Skeletal muscle cell (primary cell): ENCODE measurements around the gene SYTL3.
"Not testable (repeated sequence)": the region's sequence is repeated elsewhere in the genome, so short reads cannot be mapped to it uniquely, and the experiment has no call there.

Experiments
- DNase-seq: peaks from one replicate; pipeline ENCODE4 v3.0.0-alpha.2; 2010; ENCODE audit warnings: low read depth
- H3K4me3 ChIP-seq: 2 replicates; pipeline ENCODE4 v1.5.1; 2011; ENCODE audit warnings: low read depth, mild to moderate bottlenecking, control low read depth, low read length, moderate library complexity

SYTL3 gene

DNA sequence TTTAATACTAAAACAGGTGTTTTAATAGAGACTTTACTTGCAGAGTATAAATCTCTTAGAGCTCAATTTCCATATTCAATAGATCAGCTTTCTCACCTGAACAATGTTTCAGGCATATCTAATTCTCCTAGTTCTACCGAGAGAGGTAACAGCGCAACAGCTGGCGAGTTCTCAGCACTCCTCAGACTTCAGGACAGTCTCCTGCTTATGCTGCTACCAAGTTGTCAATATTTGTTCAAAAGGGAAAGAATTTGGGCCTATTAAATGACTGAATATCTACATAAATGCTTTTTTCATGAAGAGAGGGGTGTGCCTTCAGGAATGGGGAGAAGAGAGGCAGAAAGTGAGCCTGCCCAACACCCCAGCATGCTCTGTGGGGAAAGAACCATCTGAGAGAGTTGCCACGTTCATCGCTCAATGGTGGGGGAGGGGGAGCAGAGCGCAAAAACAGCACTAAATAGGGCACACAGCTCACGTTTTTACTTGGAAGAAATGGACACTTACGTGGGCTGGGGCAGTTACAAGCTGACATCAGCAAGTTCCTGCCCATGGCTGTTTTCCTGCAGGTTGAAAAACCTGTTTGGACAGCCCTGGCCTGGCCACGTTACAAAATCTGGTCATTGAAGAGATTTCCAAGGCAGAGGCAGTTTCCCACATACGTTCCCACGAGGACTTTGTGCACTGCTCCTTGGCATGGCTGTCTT, 131.3 kb downstream of the SYTL3 start:
- DNase-seq, result no peak
- no peak overlapping the region for H3K4me3 ChIP-seq

DNA sequence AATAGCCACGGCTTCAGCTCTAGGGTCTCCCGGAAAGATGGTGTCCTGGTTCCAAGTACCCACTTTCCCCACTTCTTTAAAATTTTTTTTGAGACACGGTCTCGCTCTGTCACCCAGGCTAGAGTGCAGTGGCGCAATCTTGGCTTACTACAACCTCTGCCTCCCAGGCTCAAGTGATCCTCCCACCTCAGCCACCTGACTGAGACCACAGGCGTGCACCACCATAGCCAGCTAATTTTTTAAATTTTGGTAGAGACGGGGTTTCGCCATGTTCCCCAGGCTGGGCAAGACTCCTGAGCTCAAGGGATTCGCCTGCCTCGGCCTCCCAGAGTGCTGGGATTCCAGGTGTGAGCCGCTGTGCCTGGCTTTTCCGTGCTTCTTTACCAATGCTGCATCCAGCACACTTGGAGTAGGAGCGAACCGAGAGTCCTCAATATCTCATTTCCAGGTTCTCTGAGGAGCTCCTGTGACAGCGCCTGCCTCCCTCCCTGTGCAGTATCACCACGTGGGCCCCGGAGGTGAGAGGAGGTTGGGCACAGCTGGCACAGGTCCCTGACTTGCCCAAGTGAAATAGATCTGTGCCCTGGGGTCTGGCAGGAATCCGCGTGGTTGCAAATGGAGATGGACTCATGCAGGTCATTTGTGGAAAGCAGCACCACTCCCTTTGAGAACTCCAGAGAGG, 132.0 kb downstream of the SYTL3 start:
- no peak overlapping the region for H3K4me3 ChIP-seq
- DNase-seq, result no peak

DNA sequence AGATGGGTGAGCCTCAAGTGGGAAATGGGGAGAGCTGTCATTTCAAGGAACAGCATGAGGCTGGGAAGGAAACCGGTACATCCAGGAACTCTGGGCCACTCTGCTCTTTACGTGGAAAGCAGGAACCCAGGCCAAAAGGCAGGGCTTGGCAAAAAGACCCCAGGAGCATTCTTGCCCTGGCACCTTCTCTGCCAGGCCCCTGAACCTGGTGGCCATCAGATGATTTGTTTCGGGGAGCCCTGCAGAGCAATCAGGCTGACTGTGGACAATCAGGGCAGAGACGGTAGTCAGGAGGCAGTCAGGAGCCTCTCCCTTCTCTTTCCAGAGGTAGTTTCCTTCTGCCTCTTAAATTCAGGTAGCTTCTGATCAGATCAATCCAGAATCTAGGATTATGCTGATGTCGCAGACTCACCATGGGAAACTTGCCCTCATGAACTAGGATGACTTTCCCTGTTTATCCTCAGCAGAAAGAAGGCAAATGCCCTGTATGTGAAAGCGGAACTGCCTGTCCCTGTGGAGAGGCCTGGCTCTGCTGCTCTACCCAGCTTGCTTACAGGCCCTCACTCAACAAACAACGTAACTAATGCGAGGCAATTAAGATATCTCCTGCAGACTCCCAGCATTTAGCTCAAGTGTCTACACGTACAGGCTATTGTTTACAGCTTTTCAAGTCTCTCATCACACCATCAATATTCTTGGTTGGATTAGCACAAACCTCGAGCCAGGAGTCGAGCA, 132.7 kb downstream of the SYTL3 start:
- DNase-seq, result no peak
- H3K4me3 ChIP-seq, result no peak overlapping the region

- H3K4me3 ChIP-seq, result no peak overlapping the region
Observed at GRCh38 chr6:158783167-158783450, 133.3 kb downstream of the SYTL3 start.

DNA sequence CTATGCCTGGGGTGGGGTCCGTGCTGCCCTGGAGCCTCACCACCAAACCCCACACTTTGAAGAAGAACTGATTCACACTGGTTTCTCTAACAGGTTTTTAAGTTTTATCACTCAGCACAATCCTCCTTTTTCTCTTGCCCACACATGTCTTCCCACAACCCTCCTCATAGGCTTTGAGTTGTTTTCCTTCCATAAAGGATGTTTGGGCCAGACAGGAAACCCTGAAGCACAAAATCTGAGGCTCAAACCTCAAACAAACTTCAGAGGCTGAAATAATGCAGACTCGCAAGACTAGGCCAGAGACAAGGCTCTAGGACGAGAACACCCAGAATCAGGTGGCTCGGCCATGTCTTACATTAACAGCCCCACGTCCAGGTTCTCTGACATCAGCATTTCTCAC, 134.0 kb downstream of the SYTL3 start:
- no peak for DNase-seq
- H3K4me3 ChIP-seq, result no peak overlapping the region

More at GRCh38 chr6:158783167-158783450, 133.3 kb downstream of the SYTL3 start:
- DNase-seq, result no peak

DNA sequence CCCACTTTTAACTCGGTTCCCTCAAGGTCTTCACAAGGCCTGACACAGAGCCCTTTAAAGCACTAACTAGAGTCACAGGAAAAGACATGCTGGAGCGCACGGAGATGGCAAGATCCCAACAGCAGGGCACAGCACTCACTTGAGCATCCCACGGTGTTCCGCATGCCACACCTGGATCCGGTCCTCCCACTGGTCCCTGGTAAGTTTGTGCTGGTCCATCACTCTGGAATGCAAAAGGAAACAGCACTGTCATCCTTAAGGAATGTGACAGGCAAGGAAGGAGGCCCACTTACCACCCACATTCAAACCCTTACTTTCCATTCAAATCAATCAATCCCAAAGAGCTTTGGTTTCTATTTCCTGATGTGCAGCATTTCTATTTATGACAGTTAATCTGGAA, 134.7 kb downstream of the SYTL3 start:
- H3K4me3 ChIP-seq, result no peak overlapping the region
- DNase-seq, result no peak

- no peak for DNase-seq
- no peak overlapping the region for H3K4me3 ChIP-seq
Observed at GRCh38 chr6:158785036-158785435, 135.2 kb downstream of the SYTL3 start.

GRCh38 chr6:158786645-158787304, 136.9 kb downstream of the SYTL3 start:
- H3K4me3 ChIP-seq, result no peak overlapping the region
- no peak for DNase-seq

DNA sequence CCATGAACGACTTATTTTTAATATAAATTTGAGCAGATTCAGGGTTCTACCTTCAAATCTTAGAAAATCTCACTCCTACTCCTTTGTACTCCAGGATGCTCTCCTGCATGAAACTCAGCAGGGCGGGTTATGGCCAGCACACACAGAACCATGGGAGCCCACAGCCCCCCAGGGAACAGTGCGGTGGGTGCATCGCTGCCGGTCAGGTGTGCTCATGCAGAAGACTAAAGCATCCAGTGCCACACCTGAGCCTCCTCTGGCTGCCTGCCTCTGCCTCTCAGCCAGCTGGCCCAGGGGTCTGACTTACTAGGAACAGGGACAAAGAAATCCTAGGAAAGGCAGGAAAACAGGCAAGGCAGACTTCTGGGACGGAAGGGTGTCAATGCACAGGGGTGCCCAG, 137.5 kb downstream of the SYTL3 start:
- H3K4me3 ChIP-seq, result no peak overlapping the region
- DNase-seq, result no peak

- no peak for DNase-seq
- no peak overlapping the region for H3K4me3 ChIP-seq
Observed at GRCh38 chr6:158789115-158789917, 139.5 kb downstream of the SYTL3 start.

DNA sequence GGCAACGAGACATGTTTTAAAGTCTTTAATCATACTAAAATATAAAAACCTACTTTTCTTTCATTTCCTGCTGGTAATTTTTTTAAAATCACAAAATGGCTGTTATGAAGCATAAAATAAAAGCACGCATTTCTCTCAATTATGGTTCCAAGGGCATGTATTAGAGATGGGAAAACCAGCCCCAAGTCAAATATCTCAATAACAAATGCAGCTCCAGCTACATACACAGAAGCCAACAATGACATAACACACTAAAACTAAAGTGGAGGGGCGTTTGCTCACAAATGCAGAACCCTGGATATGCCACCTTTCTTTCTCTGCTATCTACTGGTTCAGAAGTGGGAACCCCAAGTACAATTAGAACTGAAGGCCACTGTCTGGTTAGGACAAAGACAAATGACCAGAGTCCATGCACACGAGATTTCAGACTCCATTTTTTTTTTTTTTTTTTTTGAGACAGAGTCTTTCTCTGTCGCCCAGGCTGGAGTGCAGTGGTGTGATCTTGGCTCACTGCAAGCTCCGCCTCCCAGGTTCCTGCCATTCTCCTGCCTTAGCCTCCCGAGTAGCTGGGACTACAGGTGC, 141.5 kb downstream of the SYTL3 start:
- no peak for DNase-seq
- no peak overlapping the region for H3K4me3 ChIP-seq

- H3K4me3 ChIP-seq, DNase-seq: not testable (repeated sequence)
Observed at GRCh38 chr6:158792505-158792904, 142.7 kb downstream of the SYTL3 start.

GRCh38 chr6:158793432-158793831, 143.6 kb downstream of the SYTL3 start:
- no peak for DNase-seq
- H3K4me3 ChIP-seq, result no peak overlapping the region

DNA sequence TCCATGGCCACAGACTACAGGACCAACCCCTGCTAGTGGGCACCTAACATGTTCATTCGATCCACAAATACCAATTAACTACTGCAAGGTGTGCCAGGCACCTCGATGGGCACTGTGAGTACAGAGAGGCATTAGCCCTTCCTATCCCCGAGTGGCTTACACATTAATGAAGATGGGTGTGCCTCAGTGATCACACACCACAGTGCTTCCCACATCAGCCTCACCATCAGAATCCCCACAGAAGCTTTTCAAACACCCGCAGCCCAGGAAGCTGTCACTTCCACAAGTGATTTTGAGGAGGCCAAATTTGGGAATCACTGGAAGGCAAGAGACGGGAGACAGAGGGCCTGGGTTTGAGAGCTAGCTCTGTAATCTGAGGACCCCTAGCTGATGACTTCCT, 145.7 kb downstream of the SYTL3 start:
- no peak for DNase-seq
- no peak overlapping the region for H3K4me3 ChIP-seq

GRCh38 chr6:158796353-158796752, 146.5 kb downstream of the SYTL3 start:
- no peak for DNase-seq
- H3K4me3 ChIP-seq, result no peak overlapping the region

DNA sequence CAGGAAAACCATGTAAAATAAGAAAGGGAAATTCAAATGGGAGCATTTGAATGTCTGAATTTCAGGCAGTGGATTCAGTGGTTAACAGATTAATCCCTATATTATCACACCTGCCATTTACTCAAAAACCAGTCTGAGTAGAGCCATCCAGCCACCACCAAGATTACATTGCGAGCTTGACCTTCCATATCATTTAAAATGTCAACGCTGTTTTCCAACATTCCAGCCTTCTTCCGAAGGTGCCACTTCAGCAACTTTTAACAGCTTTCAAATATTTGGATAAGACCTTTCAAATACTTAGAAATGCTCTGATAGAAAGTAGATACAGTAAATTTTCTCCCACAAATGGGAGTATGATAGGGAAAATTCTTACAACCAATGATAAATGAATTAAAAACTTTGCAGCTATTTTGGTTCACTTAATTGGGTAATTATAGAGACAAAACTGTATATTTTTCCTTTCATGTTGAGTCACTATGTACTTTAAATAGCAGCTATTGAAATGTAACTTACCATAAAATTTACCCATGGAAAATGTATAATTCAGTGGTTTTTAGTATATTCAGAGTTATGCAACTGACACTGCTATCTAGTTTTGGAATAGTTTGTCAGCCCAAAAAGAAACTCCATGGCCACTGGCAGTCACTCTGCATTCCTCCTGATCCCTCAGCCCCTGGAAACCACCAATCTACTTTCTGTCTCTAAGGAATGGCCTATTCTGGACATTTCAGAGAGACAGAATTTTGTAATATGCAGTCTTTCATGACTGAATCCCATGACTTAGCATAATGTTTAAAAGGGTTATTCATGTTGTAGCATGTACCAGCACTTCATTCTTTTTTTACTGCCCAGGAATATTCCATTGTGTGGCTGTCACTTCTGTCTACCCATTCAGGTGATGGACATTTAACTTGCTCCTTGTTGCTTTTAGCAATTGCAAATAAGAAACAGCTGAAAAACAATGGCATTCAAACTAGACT, 147.8 kb downstream of the SYTL3 start:
- no peak overlapping the region for H3K4me3 ChIP-seq
- no peak for DNase-seq

- no peak for DNase-seq
- H3K4me3 ChIP-seq, result no peak overlapping the region
Observed at GRCh38 chr6:158798311-158798710, 148.5 kb downstream of the SYTL3 start.
